Stimulated activated CD4-positive, alpha-beta T cell treated with anti-CD3 and anti-CD28 coated beads, TNF-alpha, amount 100 ng/mL, for 48 hours (primary cell): ENCODE measurements around the gene ATP11A.

Source experiments
- DNase-seq, 3 donors: peaks; one replicate each; pipeline ENCODE4 v3.0.0-alpha.2; 2020; ENCODE audit warnings: low read depth in 3 of 3

ATP11A gene

GRCh38 chr13:112709825-112710783 lies 20.3 kb downstream of the ATP11A start:
- DNase-seq: no peak

GRCh38 chr13:112710855-112711527 lies 21.2 kb downstream of the ATP11A start:
- no peak for DNase-seq

- no peak for DNase-seq
These were observed 21.9 kb downstream of the ATP11A start for GRCh38 chr13:112711528-112712265.

- DNase-seq: no peak
These were observed 22.8 kb downstream of the ATP11A start for GRCh38 chr13:112712451-112713207.

DNA sequence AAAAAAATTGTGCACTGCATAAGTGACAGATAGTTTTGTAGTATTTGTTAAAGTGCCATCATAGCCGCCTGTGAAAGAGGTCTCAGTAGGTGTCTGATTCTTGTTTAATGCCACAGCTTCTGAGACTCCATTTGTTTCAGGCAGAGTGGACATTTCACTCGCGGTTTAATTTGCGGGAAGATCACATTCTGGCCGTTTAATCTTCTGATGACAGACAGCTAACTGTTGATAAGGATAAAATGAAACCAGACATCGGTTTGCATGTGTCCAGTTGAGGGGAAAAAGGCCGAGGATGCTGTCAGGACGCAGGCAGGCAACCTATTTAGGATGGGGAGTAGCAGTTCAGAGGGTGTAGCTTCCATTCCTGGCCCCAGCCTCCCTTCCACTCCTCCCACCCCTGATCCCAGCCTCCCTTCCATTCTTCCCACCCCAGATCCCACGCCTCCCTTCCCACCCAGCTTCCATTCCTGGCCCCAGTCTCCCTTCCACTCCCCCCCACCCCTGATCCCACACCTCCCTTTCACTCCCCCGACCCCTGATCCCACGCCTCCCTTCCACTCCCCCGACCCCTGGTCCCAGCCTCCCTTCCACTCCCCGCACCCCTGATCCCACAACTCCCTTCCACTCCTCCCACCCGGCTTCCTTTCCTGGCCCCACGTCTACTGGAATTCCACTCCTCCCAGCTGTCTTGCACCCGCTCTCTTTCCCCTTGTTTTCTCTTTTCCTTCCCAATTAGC lies 23.8 kb downstream of the ATP11A start:
- DNase-seq: no peak

GRCh38 chr13:112714376-112715174 lies 24.7 kb downstream of the ATP11A start:
- DNase-seq: no peak

DNA sequence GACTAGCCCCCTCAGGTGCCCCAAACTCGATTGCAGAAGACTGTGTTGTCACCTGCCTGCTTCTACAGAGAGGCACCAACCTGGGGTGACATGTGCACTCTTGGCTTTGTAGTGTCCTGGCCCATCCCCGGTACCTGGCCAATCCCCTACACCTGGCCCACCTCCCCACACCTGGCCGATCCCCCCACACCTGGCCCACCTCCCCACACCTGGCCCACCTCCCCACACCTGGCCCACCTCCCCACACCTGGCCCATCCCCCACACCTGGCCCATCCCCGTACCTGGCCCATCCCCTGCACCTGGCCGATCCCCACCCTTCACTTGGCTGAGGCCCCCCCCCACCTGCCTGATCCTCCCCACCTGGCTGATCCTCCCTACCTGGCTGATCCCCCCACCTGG lies 25.4 kb downstream of the ATP11A start:
- no peak for DNase-seq

DNA sequence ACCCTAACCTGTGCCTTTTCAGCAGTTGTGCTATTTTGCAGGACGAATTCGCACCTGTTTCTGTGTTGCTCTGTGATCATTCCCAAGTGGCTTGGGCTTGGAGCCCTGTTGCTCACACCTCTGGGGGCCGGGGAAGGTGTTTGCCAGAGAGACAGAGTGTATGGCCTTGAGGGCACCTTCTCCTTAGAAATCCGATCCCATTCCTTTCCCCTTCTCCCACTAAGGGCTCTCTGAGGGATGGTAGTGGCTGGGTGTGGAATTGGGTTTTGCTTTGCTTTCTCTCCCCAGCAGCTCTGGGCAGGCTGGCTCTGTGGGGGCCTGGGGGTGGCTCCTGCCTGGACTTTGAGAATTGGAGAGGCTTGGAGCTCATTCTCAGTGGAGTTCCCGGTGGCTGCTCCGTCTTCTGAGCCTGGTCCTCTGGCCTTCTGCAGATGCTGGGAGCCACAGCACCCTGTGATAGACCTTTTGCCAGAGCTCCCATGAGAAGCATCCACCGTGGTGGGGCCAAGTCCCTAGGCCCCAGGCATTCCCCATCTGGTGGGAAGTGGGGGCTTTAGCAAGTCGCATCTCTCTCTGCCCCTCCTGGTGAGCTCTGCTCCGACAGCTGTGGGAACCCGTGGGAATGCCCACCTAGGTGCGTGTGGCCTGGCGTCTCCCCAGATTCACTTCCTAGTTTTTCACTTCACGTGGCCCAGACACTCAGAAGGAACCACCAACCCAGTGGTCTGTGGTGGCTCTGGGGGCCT lies 26.1 kb downstream of the ATP11A start:
- no peak for DNase-seq

GRCh38 chr13:112716461-112716820 lies 26.6 kb downstream of the ATP11A start:
- DNase-seq: no peak

GRCh38 chr13:112716841-112717520 lies 27.1 kb downstream of the ATP11A start:
- no peak for DNase-seq

DNA sequence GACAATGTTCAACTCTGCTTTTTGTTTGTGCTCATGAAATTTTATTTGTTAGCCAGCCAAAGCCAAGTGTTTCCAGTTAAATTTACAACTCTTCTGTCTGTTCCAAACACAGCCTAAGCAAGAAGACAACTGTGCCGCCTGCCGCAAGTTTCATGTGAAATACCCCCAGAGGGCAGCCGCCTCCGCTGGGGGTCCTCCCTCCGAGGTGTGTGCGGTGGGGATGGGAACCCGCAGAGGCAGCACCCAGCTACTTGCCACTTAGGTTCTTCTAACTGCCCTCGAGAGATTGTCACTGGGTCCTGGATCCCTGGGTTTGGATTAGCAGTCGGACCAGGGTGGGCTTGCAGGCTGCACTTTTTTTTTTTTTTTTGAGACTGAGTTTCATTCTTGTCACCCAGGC lies 28.5 kb downstream of the ATP11A start:
- no peak for DNase-seq

- no peak for DNase-seq
These were observed 29.2 kb downstream of the ATP11A start for GRCh38 chr13:112719016-112719415.

GRCh38 chr13:112719556-112719955 lies 29.7 kb downstream of the ATP11A start:
- DNase-seq: no peak

- no peak for DNase-seq
These were observed 30.4 kb downstream of the ATP11A start for GRCh38 chr13:112720251-112720650.

DNA sequence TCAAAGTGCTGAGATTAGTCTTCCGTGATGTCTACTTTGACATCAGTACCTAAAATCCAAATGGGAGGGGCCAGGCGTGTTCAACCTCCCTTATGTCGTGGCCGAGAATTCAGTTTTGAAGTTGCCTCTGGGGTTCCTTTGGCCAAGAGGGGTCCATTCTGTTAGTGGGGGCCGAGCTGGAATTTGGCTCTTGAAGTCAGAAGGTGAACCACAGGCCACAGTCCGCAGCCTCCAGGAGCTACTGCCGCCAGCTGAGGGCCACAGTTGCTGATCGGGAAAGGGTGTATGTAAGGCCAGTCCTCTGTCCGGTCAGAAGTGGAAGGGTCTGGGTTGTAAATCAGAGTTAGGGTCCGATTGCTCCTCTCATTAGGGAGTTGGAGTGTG lies 31.0 kb downstream of the ATP11A start:
- DNase-seq: no peak

GRCh38 chr13:112721198-112722104 lies 31.6 kb downstream of the ATP11A start:
- DNase-seq: no peak

GRCh38 chr13:112722433-112723263 lies 32.8 kb downstream of the ATP11A start:
- DNase-seq: no peak
